Adrenal gland (tissue), 5 donors: ENCODE measurements around the gene STARD3NL.

Experiments
- POLR2A ChIP-seq, 2 donors: fragments of 450-650 bp; IDR thresholded peaks; one replicate each; pipeline ENCODE4 v1.6.1; 2017; ENCODE audit warnings: antibody characterized with exemption in 2 of 2, mild to moderate bottlenecking in 2 of 2, moderate library complexity in 1 of 2
- TF ChIP-seq, protein P1 (sequence below), 6 experiments: fragments of 450-650 bp in 4 of 6; fragments of 200-600 bp in 2 of 6; sonication (generic) in 1 of 6; IDR thresholded peaks; 1 replicate in 5 of 6; 2 replicates in 1 of 6; pipeline versions ENCODE4 v1.5.1 to v1.8.0; 2016 to 2021; ENCODE audit warnings: antibody characterized with exemption in 6 of 6, mild to moderate bottlenecking in 2 of 6, moderate library complexity in 1 of 6
- donor health status: DM: no; HTN: no; CAD: no.

- TF ChIP-seq, protein P1, sequence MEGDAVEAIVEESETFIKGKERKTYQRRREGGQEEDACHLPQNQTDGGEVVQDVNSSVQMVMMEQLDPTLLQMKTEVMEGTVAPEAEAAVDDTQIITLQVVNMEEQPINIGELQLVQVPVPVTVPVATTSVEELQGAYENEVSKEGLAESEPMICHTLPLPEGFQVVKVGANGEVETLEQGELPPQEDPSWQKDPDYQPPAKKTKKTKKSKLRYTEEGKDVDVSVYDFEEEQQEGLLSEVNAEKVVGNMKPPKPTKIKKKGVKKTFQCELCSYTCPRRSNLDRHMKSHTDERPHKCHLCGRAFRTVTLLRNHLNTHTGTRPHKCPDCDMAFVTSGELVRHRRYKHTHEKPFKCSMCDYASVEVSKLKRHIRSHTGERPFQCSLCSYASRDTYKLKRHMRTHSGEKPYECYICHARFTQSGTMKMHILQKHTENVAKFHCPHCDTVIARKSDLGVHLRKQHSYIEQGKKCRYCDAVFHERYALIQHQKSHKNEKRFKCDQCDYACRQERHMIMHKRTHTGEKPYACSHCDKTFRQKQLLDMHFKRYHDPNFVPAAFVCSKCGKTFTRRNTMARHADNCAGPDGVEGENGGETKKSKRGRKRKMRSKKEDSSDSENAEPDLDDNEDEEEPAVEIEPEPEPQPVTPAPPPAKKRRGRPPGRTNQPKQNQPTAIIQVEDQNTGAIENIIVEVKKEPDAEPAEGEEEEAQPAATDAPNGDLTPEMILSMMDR (IDR thresholded peaks at IDR 0.05): no peak
- TF ChIP-seq POLR2A (IDR thresholded peaks at IDR 0.05): no peak
Measured at GRCh38 chr7:38207843-38208242, 29.8 kb downstream of the STARD3NL start.
